GM12878 (cell line): Measurements from ENCODE around the gene NRP1. TPM values are rescaled to one million over a fixed set of nuclear protein-coding genes. Genes with fewer than 3 reads are reported as not detected.

ENCODE experiments used
- ATAC-seq: fragments of 200-7000 bp; cut with Tn5 transposase; 3 replicates; pipeline ENCODE4 v1.9.1; 2020; ENCODE audit warnings: mild to moderate bottlenecking, moderate library complexity
- BruUV-seq: library from RNA; stranded (reverse); fragments of 400-500 nt; replicated peaks from 2 replicates; lab custom pipeline; 2021; lab: Mats Ljungman, UMichigan
- CTCF ChIA-PET: fragments of 300-600 bp; sonication (Branson Sonifier 250); formaldehyde crosslinking; extraction: SDS; loops from one replicate; lab custom pipeline; 2021; ENCODE audit warnings: inconsistent platforms; lab: Yijun Ruan, JAX
- POLR2A ChIA-PET: fragments of 350-600 bp; formaldehyde crosslinking; extraction: SDS; loops from one replicate; lab custom pipeline; 2021; ENCODE audit warnings: inconsistent platforms; lab: Charles Lee
- RAD21 ChIA-PET: fragments of 300-600 bp; sonication (Branson Sonifier 250); formaldehyde crosslinking; loops from one replicate; lab custom pipeline; 2023; ENCODE audit warnings: antibody characterized with exemption; ENCODE audit not compliant: unreplicated experiment; lab: Charles Lee
- SMC1A ChIA-PET: fragments of 300-600 bp; sonication (Branson Sonifier 250); formaldehyde crosslinking; loops from one replicate; lab custom pipeline; 2023; ENCODE audit not compliant: unreplicated experiment, uncharacterized antibody; lab: Charles Lee
- DNase-seq: peaks from one replicate; pipeline ENCODE4 v3.0.0-alpha.2; 2011; ENCODE audit warnings: low read depth, low spot score
- FAIRE-seq: peaks from 3 replicates; lab custom pipeline; 2011; peaks lifted over from hg19 to GRCh38; lab: Jason Lieb, UNC
- H2AFZ ChIP-seq: 2 replicates; pipeline ENCODE4 v1.6.0; 2011; ENCODE audit warnings: low read depth, low read length, control low read depth; ENCODE audit not compliant: control insufficient read depth
- H3K27ac ChIP-seq: 2 replicates; pipeline ENCODE4 v1.5.1; 2011; ENCODE audit warnings: control low read depth; ENCODE audit not compliant: control insufficient read depth, insufficient read depth
- H3K27me3 ChIP-seq, 2 experiments: replicated peaks in 1 of 2; 2 replicates each; pipeline versions ENCODE4 v1.6.0 to v1.6.1; 2011; ENCODE audit warnings: low read length in 1 of 2; ENCODE audit not compliant: control insufficient read depth in 2 of 2, insufficient read depth in 2 of 2
- H3K36me3 ChIP-seq, 2 experiments: 2 replicates each; pipeline ENCODE4 v1.5.1; 2011; ENCODE audit warnings: low read length in 1 of 2; ENCODE audit not compliant: control insufficient read depth in 2 of 2, insufficient read depth in 2 of 2
- H3K4me1 ChIP-seq: 2 replicates; pipeline ENCODE4 v1.6.1; 2011; ENCODE audit warnings: mild to moderate bottlenecking, low read length, moderate library complexity, mixed read lengths; ENCODE audit not compliant: control insufficient read depth, insufficient read depth
- H3K4me2 ChIP-seq: 2 replicates; pipeline ENCODE4 v1.6.0; 2011; ENCODE audit warnings: control low read depth; ENCODE audit not compliant: control insufficient read depth, insufficient read depth
- H3K4me3 ChIP-seq: fragments of 200-600 bp; sonication (generic); 2 replicates; pipeline ENCODE4 v1.5.1; 2016
- H3K79me2 ChIP-seq: 2 replicates; pipeline ENCODE4 v1.6.0; 2011; ENCODE audit warnings: low read length; ENCODE audit not compliant: control insufficient read depth, insufficient read depth
- H3K9ac ChIP-seq: 2 replicates; pipeline ENCODE4 v1.8.0; 2011; ENCODE audit warnings: low read length, control low read depth, mixed read lengths; ENCODE audit not compliant: control insufficient read depth, insufficient read depth
- H3K9me3 ChIP-seq: replicated peaks from 3 replicates; pipeline ENCODE4 v1.5.1; 2011; ENCODE audit warnings: mild to moderate bottlenecking, low read length; ENCODE audit not compliant: control insufficient read depth, insufficient read depth
- H4K20me1 ChIP-seq: 2 replicates; pipeline ENCODE4 v1.6.0; 2011; ENCODE audit not compliant: control insufficient read depth, insufficient read depth
- HCFC1 ChIP-seq: fragments of 150-350 bp; IDR thresholded peaks from 2 replicates; pipeline ENCODE4 v1.6.1; 2014; ENCODE audit warnings: low read length
- MYC ChIP-seq: IDR thresholded peaks from 2 replicates; pipeline ENCODE4 v1.6.1; 2011; ENCODE audit warnings: mild to moderate bottlenecking, low read length, moderate library complexity, inconsistent platforms; ENCODE audit not compliant: insufficient read depth, insufficient replicate concordance, insufficient read length, severe bottlenecking
- NFXL1 ChIP-seq: fragments of 450-650 bp; IDR thresholded peaks from 2 replicates; pipeline ENCODE4 v1.6.1; 2017; ENCODE audit warnings: antibody characterized with exemption, mild to moderate bottlenecking, borderline replicate concordance
- POLR2AphosphoS5 ChIP-seq: IDR thresholded peaks from 2 replicates; pipeline ENCODE4 v1.6.1; 2011; ENCODE audit warnings: mild to moderate bottlenecking, low read length, inconsistent platforms
- RAD51 ChIP-seq: fragments of 450-650 bp; IDR thresholded peaks from 2 replicates; pipeline ENCODE4 v1.6.1; 2016; ENCODE audit warnings: moderate library complexity, mild to moderate bottlenecking, inconsistent platforms
- SREBF1 ChIP-seq: IDR thresholded peaks from 2 replicates; pipeline ENCODE4 v1.6.1; 2012; ENCODE audit warnings: mild to moderate bottlenecking, low read length
- STAT1 ChIP-seq: fragments of 450-650 bp; conservative IDR thresholded peaks from 2 replicates; pipeline ENCODE4 v1.6.1; 2014; ENCODE audit warnings: antibody characterized with exemption, mild to moderate bottlenecking
- TARDBP ChIP-seq: IDR thresholded peaks from 2 replicates; pipeline ENCODE4 v1.6.1; 2016; ENCODE audit warnings: borderline replicate concordance
- YY1 ChIP-seq: IDR thresholded peaks from 2 replicates; pipeline ENCODE4 v1.6.1; 2011; ENCODE audit warnings: low read depth, mild to moderate bottlenecking, low read length
- ZBED1 ChIP-seq: IDR thresholded peaks from 2 replicates; pipeline ENCODE4 v1.6.1; 2016; ENCODE audit warnings: borderline replicate concordance
- WGBS: methylation state at CpG from one replicate; pipeline ENCODE4 v1.1.6; 2016; ENCODE audit warnings: low lambda C conversion rate; ENCODE audit not compliant: insufficient replicate concordance, insufficient coverage; ENCODE audit errors: missing lambda C conversion rate; 5-methylcytosine and 5-hydroxymethylcytosine counted together
- in situ Hi-C: fragments of 300-500 bp; cut with MboI; formaldehyde crosslinking; loops from 9 replicates; pipeline ENCODE4 v1.14.3; 2018; ENCODE audit warnings: mixed read lengths
- intact Hi-C: fragments of 100-400 bp; cut with micrococcal nuclease; formaldehyde crosslinking; loops from one replicate; pipeline ENCODE4 v1.14.2; 2022; ENCODE audit not compliant: unreplicated experiment
- polyA plus RNA-seq, 11 experiments: library from polyadenylated mRNA; depleted of rRNA in 4 of 11; unstranded in 6 of 11; stranded (reverse) in 5 of 11; fragments of >200 nt; fragmentation: Nextera tagmentation in 4 of 11; fragmentation: Illumina TruSeq in 1 of 11; extraction: Ambion mirVana in 4 of 11; extraction: Trizol in 1 of 11; gene quantifications; 1 replicate in 1 of 11; 2 replicates in 10 of 11; pipeline versions ENCODE4 v1.2.1 to v1.2.3, GENCODE V29; 2011 to 2016; ENCODE audit warnings: inconsistent platforms in 2 of 11, missing spikeins in 2 of 11, low read depth in 1 of 11
- total RNA-seq, 4 experiments: library from RNA; depleted of rRNA in 3 of 4; stranded (reverse); fragments of >200 nt in 3 of 4; fragmentation: Illumina TruSeq in 1 of 4; extraction: Trizol in 1 of 4; gene quantifications; 2 replicates each; pipeline versions ENCODE4 v1.2.1 to v1.2.3, GENCODE V29; 2013 to 2021
- TF ChIP-seq, protein P1 (sequence below): fragments of 450-650 bp; IDR thresholded peaks from 2 replicates; pipeline ENCODE4 v1.6.1; 2018; ENCODE audit warnings: borderline replicate concordance, mild to moderate bottlenecking; ENCODE audit not compliant: partially characterized antibody
- TF ChIP-seq, protein P2 (sequence below): IDR thresholded peaks from 2 replicates; pipeline ENCODE4 v1.6.1; 2012; ENCODE audit warnings: low read length, inconsistent platforms
- TF ChIP-seq, protein P3 (sequence below): fragments of 450-650 bp; IDR thresholded peaks from 2 replicates; pipeline ENCODE4 v1.6.1; 2017; ENCODE audit warnings: low read depth, mild to moderate bottlenecking, moderate library complexity
- TF ChIP-seq, protein P4 (sequence below), 3 experiments: IDR thresholded peaks in 2 of 3; conservative IDR thresholded peaks in 1 of 3; 2 replicates each; pipeline ENCODE4 v1.5.1; 2011; ENCODE audit warnings: low read depth in 3 of 3, low read length in 3 of 3, mild to moderate bottlenecking in 3 of 3, control low read depth in 2 of 3, moderate library complexity in 2 of 3, inconsistent platforms in 1 of 3, mixed read lengths in 1 of 3; ENCODE audit not compliant: control insufficient read depth in 2 of 3, insufficient read depth in 1 of 3; ENCODE audit errors: extremely low read depth in 1 of 3

NRP1 gene
- total and polyA plus RNA-seq, 10 of the 15 experiments (the other 5 are each of a cell fraction or from before 2014, with no cell fraction given), result 0.11 to 12.1 (median 0.52) TPM

DNA sequence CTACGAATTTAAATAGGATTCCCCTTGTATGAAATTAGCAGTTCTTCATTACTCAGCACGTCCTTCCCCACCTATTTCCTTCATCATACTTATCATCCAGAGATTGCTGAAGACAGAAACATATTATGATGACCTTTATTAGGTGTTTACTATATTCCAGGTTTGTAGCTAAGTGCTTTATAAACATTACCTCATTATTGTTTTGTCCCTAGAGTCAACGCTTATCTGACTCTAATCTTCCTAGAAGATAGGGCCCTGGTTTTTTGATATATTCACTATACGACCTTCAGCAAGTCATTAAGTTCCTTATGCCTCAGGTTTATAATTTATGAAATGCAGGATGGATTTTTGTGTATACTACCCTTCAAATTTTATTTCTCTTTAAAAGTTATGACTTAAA, 36.8 kb upstream of the NRP1 start:
- Histone ChIP-seq H4K20me1 (no peaks in the 10 kb centered on the region), H3K4me2 (no peak overlapping the region), H3K27ac (no peak overlapping the region), H3K79me2 (no peaks in the 10 kb centered on the region), H3K9ac (no peak overlapping the region), H3K4me1 (no peaks in the 10 kb centered on the region), H3K9me3 (no peaks in the 10 kb centered on the region), H3K36me3 (no peaks in the 10 kb centered on the region), H3K27me3 (no peaks in the 10 kb centered on the region), H3K4me3 (no peak overlapping the region), H2AFZ (no peak overlapping the region)
- RAD21 ChIA-PET, result no interaction called here
- TF ChIP-seq TARDBP, result no peak
- no peak for TF ChIP-seq POLR2AphosphoS5
- TF ChIP-seq, protein P1, sequence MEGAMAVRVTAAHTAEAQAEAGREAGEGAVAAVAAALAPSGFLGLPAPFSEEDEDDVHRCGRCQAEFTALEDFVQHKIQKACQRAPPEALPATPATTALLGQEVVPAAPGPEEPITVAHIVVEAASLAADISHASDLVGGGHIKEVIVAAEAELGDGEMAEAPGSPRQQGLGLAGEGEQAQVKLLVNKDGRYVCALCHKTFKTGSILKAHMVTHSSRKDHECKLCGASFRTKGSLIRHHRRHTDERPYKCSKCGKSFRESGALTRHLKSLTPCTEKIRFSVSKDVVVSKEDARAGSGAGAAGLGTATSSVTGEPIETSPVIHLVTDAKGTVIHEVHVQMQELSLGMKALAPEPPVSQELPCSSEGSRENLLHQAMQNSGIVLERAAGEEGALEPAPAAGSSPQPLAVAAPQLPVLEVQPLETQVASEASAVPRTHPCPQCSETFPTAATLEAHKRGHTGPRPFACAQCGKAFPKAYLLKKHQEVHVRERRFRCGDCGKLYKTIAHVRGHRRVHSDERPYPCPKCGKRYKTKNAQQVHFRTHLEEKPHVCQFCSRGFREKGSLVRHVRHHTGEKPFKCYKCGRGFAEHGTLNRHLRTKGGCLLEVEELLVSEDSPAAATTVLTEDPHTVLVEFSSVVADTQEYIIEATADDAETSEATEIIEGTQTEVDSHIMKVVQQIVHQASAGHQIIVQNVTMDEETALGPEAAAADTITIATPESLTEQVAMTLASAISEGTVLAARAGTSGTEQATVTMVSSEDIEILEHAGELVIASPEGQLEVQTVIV, result no peak
- TF ChIP-seq SREBF1, result no peak
- TF ChIP-seq MYC, result no peak
- TF ChIP-seq, protein P2, sequence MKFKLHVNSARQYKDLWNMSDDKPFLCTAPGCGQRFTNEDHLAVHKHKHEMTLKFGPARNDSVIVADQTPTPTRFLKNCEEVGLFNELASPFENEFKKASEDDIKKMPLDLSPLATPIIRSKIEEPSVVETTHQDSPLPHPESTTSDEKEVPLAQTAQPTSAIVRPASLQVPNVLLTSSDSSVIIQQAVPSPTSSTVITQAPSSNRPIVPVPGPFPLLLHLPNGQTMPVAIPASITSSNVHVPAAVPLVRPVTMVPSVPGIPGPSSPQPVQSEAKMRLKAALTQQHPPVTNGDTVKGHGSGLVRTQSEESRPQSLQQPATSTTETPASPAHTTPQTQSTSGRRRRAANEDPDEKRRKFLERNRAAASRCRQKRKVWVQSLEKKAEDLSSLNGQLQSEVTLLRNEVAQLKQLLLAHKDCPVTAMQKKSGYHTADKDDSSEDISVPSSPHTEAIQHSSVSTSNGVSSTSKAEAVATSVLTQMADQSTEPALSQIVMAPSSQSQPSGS, result no peak
- TF ChIP-seq, protein P3, sequence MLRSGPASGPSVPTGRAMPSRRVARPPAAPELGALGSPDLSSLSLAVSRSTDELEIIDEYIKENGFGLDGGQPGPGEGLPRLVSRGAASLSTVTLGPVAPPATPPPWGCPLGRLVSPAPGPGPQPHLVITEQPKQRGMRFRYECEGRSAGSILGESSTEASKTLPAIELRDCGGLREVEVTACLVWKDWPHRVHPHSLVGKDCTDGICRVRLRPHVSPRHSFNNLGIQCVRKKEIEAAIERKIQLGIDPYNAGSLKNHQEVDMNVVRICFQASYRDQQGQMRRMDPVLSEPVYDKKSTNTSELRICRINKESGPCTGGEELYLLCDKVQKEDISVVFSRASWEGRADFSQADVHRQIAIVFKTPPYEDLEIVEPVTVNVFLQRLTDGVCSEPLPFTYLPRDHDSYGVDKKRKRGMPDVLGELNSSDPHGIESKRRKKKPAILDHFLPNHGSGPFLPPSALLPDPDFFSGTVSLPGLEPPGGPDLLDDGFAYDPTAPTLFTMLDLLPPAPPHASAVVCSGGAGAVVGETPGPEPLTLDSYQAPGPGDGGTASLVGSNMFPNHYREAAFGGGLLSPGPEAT, result no peak
- TF ChIP-seq ZBED1, result no peak
- TF ChIP-seq, protein P4, sequence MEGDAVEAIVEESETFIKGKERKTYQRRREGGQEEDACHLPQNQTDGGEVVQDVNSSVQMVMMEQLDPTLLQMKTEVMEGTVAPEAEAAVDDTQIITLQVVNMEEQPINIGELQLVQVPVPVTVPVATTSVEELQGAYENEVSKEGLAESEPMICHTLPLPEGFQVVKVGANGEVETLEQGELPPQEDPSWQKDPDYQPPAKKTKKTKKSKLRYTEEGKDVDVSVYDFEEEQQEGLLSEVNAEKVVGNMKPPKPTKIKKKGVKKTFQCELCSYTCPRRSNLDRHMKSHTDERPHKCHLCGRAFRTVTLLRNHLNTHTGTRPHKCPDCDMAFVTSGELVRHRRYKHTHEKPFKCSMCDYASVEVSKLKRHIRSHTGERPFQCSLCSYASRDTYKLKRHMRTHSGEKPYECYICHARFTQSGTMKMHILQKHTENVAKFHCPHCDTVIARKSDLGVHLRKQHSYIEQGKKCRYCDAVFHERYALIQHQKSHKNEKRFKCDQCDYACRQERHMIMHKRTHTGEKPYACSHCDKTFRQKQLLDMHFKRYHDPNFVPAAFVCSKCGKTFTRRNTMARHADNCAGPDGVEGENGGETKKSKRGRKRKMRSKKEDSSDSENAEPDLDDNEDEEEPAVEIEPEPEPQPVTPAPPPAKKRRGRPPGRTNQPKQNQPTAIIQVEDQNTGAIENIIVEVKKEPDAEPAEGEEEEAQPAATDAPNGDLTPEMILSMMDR (IDR thresholded peaks at IDR 0.05 in 2 of 3, conservative IDR thresholded peaks at IDR 0.05 in 1 of 3; ENCODE audit: control insufficient read depth in 2 of 3, extremely low read depth in 1 of 3, insufficient read depth in 1 of 3, low read depth in 3 of 3, low read length in 3 of 3), result no peak
- TF ChIP-seq YY1, result no peak
- TF ChIP-seq NFXL1, result no peak
- TF ChIP-seq RAD51, result no peak
- TF ChIP-seq STAT1, result no peak
- no peak for TF ChIP-seq HCFC1
- no peak for DNase-seq
- CTCF ChIA-PET, result interaction anchor here (0.9 kb wide), 1 partner anchor 188 kb away, joined by 3 read pairs; no protein-coding TSS in a partner anchor
- SMC1A ChIA-PET, result interaction anchor here (0.7 to 1.7 kb wide), 4 partner anchors 9 to 17 kb away, joined by 3 to 6 read pairs (median 4); no protein-coding TSS in a partner anchor
- no peak for FAIRE-seq
- no peak for ATAC-seq
- POLR2A ChIA-PET, result no interaction called here
- 2% methylated on average over 4 of the region's 4 CpGs for WGBS
- in situ Hi-C loops (no loop called here), intact Hi-C loops (no loop called here)
- no TSS peak for BruUV-seq
